H9 (cell line): Measurements from ENCODE around the gene SCN10A. TPM values are rescaled to one million over a fixed set of nuclear protein-coding genes. Genes with fewer than 3 reads are reported as not detected.
A peak's percentile ranks its signal among the peaks of the same experiment; 100 is the strongest.

Experiments used
- DNase-seq: peaks from one replicate; pipeline ENCODE4 v3.0.0-alpha.2; 2017
- H2AFZ ChIP-seq: one replicate; pipeline ENCODE4 v1.6.1; 2013; ENCODE audit warnings: mild to moderate bottlenecking, low read length, control low read depth, moderate library complexity
- H2AK5ac ChIP-seq: 2 replicates; pipeline ENCODE4 v1.6.1; 2013; ENCODE audit warnings: low read length, control low read depth, mixed read lengths; ENCODE audit not compliant: insufficient read length
- H2BK120ac ChIP-seq: one replicate; pipeline ENCODE4 v1.6.1; 2013; ENCODE audit warnings: low read depth, mild to moderate bottlenecking, low read length, control low read depth, inconsistent platforms; ENCODE audit not compliant: poor library complexity, severe bottlenecking
- H2BK12ac ChIP-seq: 2 replicates; pipeline ENCODE4 v1.6.1; 2013; ENCODE audit warnings: low read length, control low read depth, mixed read lengths, low read depth; ENCODE audit not compliant: insufficient read length
- H2BK15ac ChIP-seq: 2 replicates; pipeline ENCODE4 v1.6.1; 2013; ENCODE audit warnings: low read depth, low read length, control low read depth
- H2BK20ac ChIP-seq: one replicate; pipeline ENCODE4 v1.6.1; 2013; ENCODE audit warnings: low read depth, mild to moderate bottlenecking, low read length, control low read depth, inconsistent platforms; ENCODE audit not compliant: poor library complexity, severe bottlenecking
- H2BK5ac ChIP-seq: 2 replicates; pipeline ENCODE4 v1.6.1; 2013; ENCODE audit warnings: low read length, control low read depth, mixed read lengths; ENCODE audit not compliant: insufficient read length
- H3K14ac ChIP-seq: 2 replicates; pipeline ENCODE4 v1.6.1; 2013; ENCODE audit warnings: low read length, control low read depth; ENCODE audit not compliant: insufficient read depth
- H3K18ac ChIP-seq: 2 replicates; pipeline ENCODE4 v1.6.1; 2013; ENCODE audit warnings: low read depth, mild to moderate bottlenecking, mixed read lengths, low read length, control low read depth; ENCODE audit not compliant: insufficient read length
- H3K23ac ChIP-seq: 2 replicates; pipeline ENCODE4 v1.6.1; 2013; ENCODE audit warnings: low read length, control low read depth, mixed read lengths, low read depth; ENCODE audit not compliant: insufficient read length
- H3K23me2 ChIP-seq: 2 replicates; pipeline ENCODE4 v1.6.1; 2013; ENCODE audit warnings: low read depth, mild to moderate bottlenecking, mixed read lengths, low read length, control low read depth; ENCODE audit not compliant: insufficient read length, poor library complexity, severe bottlenecking
- H3K27ac ChIP-seq: 2 replicates; pipeline ENCODE4 v1.5.1; 2013; ENCODE audit warnings: low read length, control low read depth, mixed read lengths, low read depth; ENCODE audit not compliant: insufficient read length
- H3K27me3 ChIP-seq: 2 replicates; pipeline ENCODE4 v1.6.1; 2013; ENCODE audit warnings: low read length, control low read depth, inconsistent platforms; ENCODE audit not compliant: insufficient read depth
- H3K4ac ChIP-seq: 2 replicates; pipeline ENCODE4 v1.6.1; 2013; ENCODE audit warnings: low read depth, mild to moderate bottlenecking, control low read depth, inconsistent platforms, low read length, moderate library complexity
- H3K4me1 ChIP-seq: 2 replicates; pipeline ENCODE4 v1.6.1; 2013; ENCODE audit warnings: low read length, control low read depth, inconsistent platforms; ENCODE audit not compliant: insufficient read depth
- H3K4me2 ChIP-seq: 2 replicates; pipeline ENCODE4 v1.6.1; 2013; ENCODE audit warnings: low read length, control low read depth, mixed read lengths; ENCODE audit not compliant: insufficient read length, insufficient read depth
- H3K56ac ChIP-seq: 2 replicates; pipeline ENCODE4 v1.6.1; 2013; ENCODE audit warnings: low read depth, mild to moderate bottlenecking, mixed read lengths, low read length, control low read depth; ENCODE audit not compliant: insufficient read length
- H3K79me1 ChIP-seq: 2 replicates; pipeline ENCODE4 v1.6.1; 2013; ENCODE audit warnings: low read depth, mild to moderate bottlenecking, moderate library complexity, low read length, control low read depth, inconsistent platforms; ENCODE audit not compliant: insufficient read depth, poor library complexity, severe bottlenecking
- H3K79me2 ChIP-seq: 2 replicates; pipeline ENCODE4 v1.6.1; 2013; ENCODE audit warnings: low read length, control low read depth, inconsistent platforms; ENCODE audit not compliant: insufficient read depth
- H3K9ac ChIP-seq: 2 replicates; pipeline ENCODE4 v1.6.1; 2013; ENCODE audit warnings: low read length, control low read depth, mixed read lengths; ENCODE audit not compliant: insufficient read length; ENCODE audit errors: extremely low read depth
- H3K9me3 ChIP-seq: one replicate; pipeline ENCODE4 v1.6.1; 2013; ENCODE audit warnings: low read depth, low read length, inconsistent platforms; ENCODE audit not compliant: control insufficient read depth
- H3T11ph ChIP-seq: one replicate; pipeline ENCODE4 v1.6.1; 2013; ENCODE audit warnings: mild to moderate bottlenecking, low read length, control low read depth, inconsistent platforms
- H4K20me1 ChIP-seq: one replicate; pipeline ENCODE4 v1.6.1; 2013; ENCODE audit not compliant: control insufficient read depth, insufficient read length, insufficient read depth
- H4K5ac ChIP-seq: 2 replicates; pipeline ENCODE4 v1.6.1; 2013; ENCODE audit warnings: low read depth, mild to moderate bottlenecking, mixed read lengths, low read length, control low read depth; ENCODE audit not compliant: insufficient read length
- H4K8ac ChIP-seq: replicated peaks from 2 replicates; pipeline ENCODE4 v1.6.1; 2013; ENCODE audit warnings: low read length, control low read depth, mixed read lengths, low read depth; ENCODE audit not compliant: insufficient read length
- H4K91ac ChIP-seq: 2 replicates; pipeline ENCODE4 v1.6.1; 2013; ENCODE audit warnings: low read depth, mild to moderate bottlenecking, moderate library complexity, mixed read lengths, low read length, control low read depth; ENCODE audit not compliant: insufficient read length
- H3K27ac Mint-ChIP-seq, 3 experiments: 2 replicates in 2 of 3; 3 replicates in 1 of 3; pipeline ENCODE4 v1.8.0; 2020 to 2021; ENCODE audit warnings: mixed read lengths in 3 of 3, mild to moderate bottlenecking in 1 of 3, moderate library complexity in 1 of 3
- H3K27me3 Mint-ChIP-seq: 2 replicates; pipeline ENCODE4 v1.8.0; 2021; ENCODE audit warnings: low read depth, mild to moderate bottlenecking, moderate library complexity, mixed read lengths
- H3K36me3 Mint-ChIP-seq, 3 experiments: 2 replicates in 2 of 3; 3 replicates in 1 of 3; pipeline ENCODE4 v1.8.0; 2020 to 2021; ENCODE audit warnings: low read depth in 3 of 3, mixed read lengths in 3 of 3; ENCODE audit not compliant: insufficient read depth in 1 of 3
- H3K4me1 Mint-ChIP-seq, 2 experiments: 2 replicates each; pipeline ENCODE4 v1.8.0; 2020; ENCODE audit warnings: mixed read lengths in 2 of 2
- H3K4me3 Mint-ChIP-seq, 2 experiments: 2 replicates in 1 of 2; 3 replicates in 1 of 2; pipeline ENCODE4 v1.8.0; 2020 to 2021; ENCODE audit warnings: mild to moderate bottlenecking in 2 of 2, mixed read lengths in 2 of 2, moderate library complexity in 1 of 2
- H3K9me3 Mint-ChIP-seq, 2 experiments: 2 replicates in 1 of 2; 3 replicates in 1 of 2; pipeline ENCODE4 v1.8.0; 2020; ENCODE audit warnings: mild to moderate bottlenecking in 2 of 2, mixed read lengths in 2 of 2, moderate library complexity in 1 of 2
- WGBS: extraction: QIAGEN DNeasy Blood & Tissue Kit; methylation state at CpG from one replicate; pipeline ENCODE4 v1.1.7; 2013; ENCODE audit warnings: missing lambda C conversion rate, low lambda C conversion rate, mixed read lengths; ENCODE audit not compliant: insufficient read length; ENCODE audit errors: extremely low coverage; 5-methylcytosine and 5-hydroxymethylcytosine counted together
- total RNA-seq: library from RNA; stranded (reverse); gene quantifications from 2 replicates; pipeline ENCODE4 v1.2.1, GENCODE V29; 2021
- TF ChIP-seq, protein P1 (sequence below): fragments of 200-600 bp; sonication (generic); conservative IDR thresholded peaks from 3 replicates; pipeline ENCODE4 v1.8.0; 2021; ENCODE audit warnings: antibody characterized with exemption, mild to moderate bottlenecking

SCN10A gene
- total RNA-seq, 1 experiment from 2014 or later, result not detected

DNA sequence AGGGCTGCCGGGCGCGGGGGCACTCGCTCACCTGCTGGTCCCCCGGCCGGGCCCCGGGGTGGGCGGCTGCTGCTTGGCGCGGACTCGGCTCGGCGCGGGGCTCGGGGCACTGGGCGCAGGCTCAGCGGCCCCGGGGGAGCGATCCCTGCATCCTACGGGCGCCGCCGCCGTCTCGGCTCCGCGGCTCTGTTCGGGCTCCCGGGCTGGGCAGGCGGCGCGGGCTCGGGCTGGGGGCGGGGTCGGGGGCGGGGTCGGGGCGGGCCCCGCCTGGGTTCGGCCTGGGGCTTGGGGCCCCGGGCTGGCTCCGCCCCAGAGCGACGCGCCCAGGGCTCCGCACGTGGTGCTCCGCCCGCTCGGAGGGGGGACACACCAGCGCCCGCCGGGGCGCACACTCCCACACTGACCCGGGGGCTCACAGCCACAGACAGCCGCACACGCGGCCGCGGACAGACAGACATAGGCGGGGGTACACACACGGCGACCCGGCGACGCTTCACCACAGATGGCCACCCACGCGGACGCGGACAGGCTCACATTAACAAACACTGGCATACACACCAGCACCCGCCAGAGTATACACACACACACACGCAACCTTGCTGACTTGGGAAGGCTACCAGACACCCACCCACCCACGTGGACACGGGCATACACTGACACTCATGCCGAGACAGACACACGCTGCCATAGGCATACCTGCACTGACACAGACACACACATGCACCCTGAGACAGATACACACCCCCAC is 166.3 kb downstream of the SCN10A start, which contains the start of gene SCN5A:
TSS of gene SCN5A (minus strand) at position 188 of the 748 bp plus-strand sequence. CDS start 16,380 bp downstream, outside the sequence.
- Histone ChIP-seq H2BK12ac (no peak within 1 kb of the TSS), H3K18ac (peak within 1 kb of the TSS; percentile 36), H3K9ac (peak within 1 kb of the TSS; percentile 17), H2BK20ac (no peak within 1 kb of the TSS), H3K23me2 (peaks cover 12% of the 10 kb centered on the region), H2BK15ac (no peak within 1 kb of the TSS), H2AK5ac (no peak within 1 kb of the TSS), H3T11ph (no peak within 1 kb of the TSS), H4K5ac (no peak within 1 kb of the TSS), H3K23ac (no peak within 1 kb of the TSS), H3K56ac (no peak within 1 kb of the TSS), H4K91ac (no peak within 1 kb of the TSS), H3K4me2 (peak within 1 kb of the TSS; percentile 78), H3K79me1 (no peaks in the 10 kb centered on the region), H4K20me1 (no peaks in the 10 kb centered on the region), H2BK5ac (no peak within 1 kb of the TSS), H2AFZ (no peak within 1 kb of the TSS), H3K4me1 (no peaks in the 10 kb centered on the region), H2BK120ac (no peak within 1 kb of the TSS), H3K14ac (0 out of 2 replicates have a peak within 1 kb of the TSS, but pooled peaks have one; percentile 16), H3K79me2 (no peaks in the 10 kb centered on the region), H3K27ac (no peak within 1 kb of the TSS), H3K4ac (no peak within 1 kb of the TSS), H4K8ac (no peak within 1 kb of the TSS), H3K27me3 (peaks cover 21% of the 10 kb centered on the region; the same call in 1 of the 2 replicates), H3K9me3 (no peaks in the 10 kb centered on the region)
- peaks cover 5 to 6% of the 10 kb centered on the region in 2 experiments for H3K4me1 Mint-ChIP-seq
- H3K27ac Mint-ChIP-seq, result no peak within 1 kb of the TSS
- H3K9me3 Mint-ChIP-seq, result no peaks in the 10 kb centered on the region
- DNase-seq, result peak; percentile 73
- peaks cover 7% of the 10 kb centered on the region for H3K27me3 Mint-ChIP-seq
- H3K36me3 Mint-ChIP-seq, result no peaks in the 10 kb centered on the region; a peak in 1 of 7 replicates
- TF ChIP-seq, protein P1, sequence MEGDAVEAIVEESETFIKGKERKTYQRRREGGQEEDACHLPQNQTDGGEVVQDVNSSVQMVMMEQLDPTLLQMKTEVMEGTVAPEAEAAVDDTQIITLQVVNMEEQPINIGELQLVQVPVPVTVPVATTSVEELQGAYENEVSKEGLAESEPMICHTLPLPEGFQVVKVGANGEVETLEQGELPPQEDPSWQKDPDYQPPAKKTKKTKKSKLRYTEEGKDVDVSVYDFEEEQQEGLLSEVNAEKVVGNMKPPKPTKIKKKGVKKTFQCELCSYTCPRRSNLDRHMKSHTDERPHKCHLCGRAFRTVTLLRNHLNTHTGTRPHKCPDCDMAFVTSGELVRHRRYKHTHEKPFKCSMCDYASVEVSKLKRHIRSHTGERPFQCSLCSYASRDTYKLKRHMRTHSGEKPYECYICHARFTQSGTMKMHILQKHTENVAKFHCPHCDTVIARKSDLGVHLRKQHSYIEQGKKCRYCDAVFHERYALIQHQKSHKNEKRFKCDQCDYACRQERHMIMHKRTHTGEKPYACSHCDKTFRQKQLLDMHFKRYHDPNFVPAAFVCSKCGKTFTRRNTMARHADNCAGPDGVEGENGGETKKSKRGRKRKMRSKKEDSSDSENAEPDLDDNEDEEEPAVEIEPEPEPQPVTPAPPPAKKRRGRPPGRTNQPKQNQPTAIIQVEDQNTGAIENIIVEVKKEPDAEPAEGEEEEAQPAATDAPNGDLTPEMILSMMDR, result no peak
- WGBS, result no CpG with 5 or more reads among the region's 76 CpGs
- H3K4me3 Mint-ChIP-seq, result peak within 1 kb of the TSS in 1 of 2 experiments; percentile 65; a peak in 3 of 5 replicates
